Mesenchymal stem cell (in vitro differentiated cells and primary cell): ENCODE data around the gene EDC3.
"Not testable (repeated sequence)": the region's sequence is repeated elsewhere in the genome, so short reads cannot be mapped to it uniquely, and the experiment has no call there.

Experiments used
- DNase-seq: peaks from one replicate; pipeline ENCODE4 v3.0.0-alpha.2; 2013
- H2AFZ ChIP-seq: one replicate; pipeline ENCODE4 v1.6.1; 2013; ENCODE audit warnings: low read depth, mild to moderate bottlenecking, control low read depth, inconsistent platforms, low read length, moderate library complexity
- H2AK5ac ChIP-seq: 2 replicates; pipeline ENCODE4 v1.6.1; 2013; ENCODE audit warnings: low read length, moderate library complexity, mild to moderate bottlenecking, inconsistent platforms; ENCODE audit not compliant: severe bottlenecking
- H2BK120ac ChIP-seq: one replicate; pipeline ENCODE4 v1.6.1; 2013; ENCODE audit warnings: low read depth, mild to moderate bottlenecking, inconsistent platforms, low read length, moderate library complexity
- H2BK12ac ChIP-seq, 2 experiments: one replicate each; pipeline ENCODE4 v1.6.1; 2013; ENCODE audit warnings: inconsistent platforms in 2 of 2, low read length in 2 of 2, mild to moderate bottlenecking in 2 of 2, moderate library complexity in 2 of 2, control low read depth in 1 of 2
- H2BK15ac ChIP-seq: one replicate; pipeline ENCODE4 v1.6.1; 2013; ENCODE audit warnings: mild to moderate bottlenecking, low read depth, inconsistent platforms; ENCODE audit not compliant: poor library complexity, severe bottlenecking
- H2BK5ac ChIP-seq: 2 replicates; pipeline ENCODE4 v1.6.1; 2013; ENCODE audit warnings: low read depth, mild to moderate bottlenecking, low read length, control low read depth, inconsistent platforms; ENCODE audit not compliant: poor library complexity, severe bottlenecking
- H3K14ac ChIP-seq, 2 experiments: one replicate each; pipeline ENCODE4 v1.6.1; 2013; ENCODE audit warnings: inconsistent platforms in 2 of 2, low read length in 2 of 2, control low read depth in 1 of 2, mild to moderate bottlenecking in 1 of 2, moderate library complexity in 1 of 2
- H3K18ac ChIP-seq, 2 experiments: one replicate each; pipeline ENCODE4 v1.6.1; 2013; ENCODE audit warnings: inconsistent platforms in 2 of 2, low read length in 2 of 2, control low read depth in 1 of 2, low read depth in 1 of 2, mild to moderate bottlenecking in 1 of 2
- H3K23ac ChIP-seq, 2 experiments: one replicate each; pipeline ENCODE4 v1.6.1; 2013; ENCODE audit warnings: inconsistent platforms in 2 of 2, low read length in 2 of 2, mild to moderate bottlenecking in 2 of 2, moderate library complexity in 2 of 2, control low read depth in 1 of 2
- H3K27ac ChIP-seq: 2 replicates; pipeline ENCODE4 v1.5.1; 2013; ENCODE audit warnings: mild to moderate bottlenecking, moderate library complexity, low read length, control low read depth, inconsistent platforms; ENCODE audit not compliant: poor library complexity, severe bottlenecking
- H3K27me3 ChIP-seq, 2 experiments: 2 replicates each; pipeline versions ENCODE4 v1.6.1 to v1.7.0; 2013; ENCODE audit warnings: low read length in 2 of 2, mild to moderate bottlenecking in 2 of 2, moderate library complexity in 2 of 2, control low read depth in 1 of 2, inconsistent platforms in 1 of 2; ENCODE audit not compliant: control insufficient read depth in 1 of 2, insufficient read depth in 1 of 2
- H3K36me3 ChIP-seq, 2 experiments: 2 replicates each; pipeline versions ENCODE4 v1.6.1 to v1.7.0; 2013; ENCODE audit warnings: low read length in 2 of 2, control low read depth in 1 of 2, inconsistent platforms in 1 of 2, low read depth in 1 of 2, mild to moderate bottlenecking in 1 of 2; ENCODE audit not compliant: insufficient read depth in 2 of 2, control insufficient read depth in 1 of 2
- H3K4ac ChIP-seq, 2 experiments: one replicate each; pipeline ENCODE4 v1.6.1; 2013; ENCODE audit warnings: inconsistent platforms in 2 of 2, low read length in 2 of 2, mild to moderate bottlenecking in 2 of 2, moderate library complexity in 2 of 2, control low read depth in 1 of 2, low read depth in 1 of 2
- H3K4me1 ChIP-seq: 2 replicates; pipeline ENCODE4 v1.6.1; 2013; ENCODE audit warnings: low read depth, low read length, control low read depth; ENCODE audit not compliant: control insufficient read depth, insufficient read depth
- H3K4me2 ChIP-seq: 2 replicates; pipeline ENCODE4 v1.6.1; 2013; ENCODE audit warnings: low read length, mild to moderate bottlenecking, inconsistent platforms; ENCODE audit not compliant: poor library complexity, severe bottlenecking
- H3K4me3 ChIP-seq, 2 experiments: 2 replicates each; pipeline versions ENCODE4 v1.5.1 to v1.7.0; 2013; ENCODE audit warnings: low read length in 2 of 2, mild to moderate bottlenecking in 2 of 2, control low read depth in 1 of 2, low read depth in 1 of 2; ENCODE audit not compliant: insufficient read depth in 1 of 2
- H3K79me1 ChIP-seq: replicated peaks from 2 replicates; pipeline ENCODE4 v1.6.1; 2013; ENCODE audit warnings: mild to moderate bottlenecking, control low read depth, low read length, inconsistent platforms; ENCODE audit not compliant: poor library complexity, severe bottlenecking
- H3K9ac ChIP-seq: 2 replicates; pipeline ENCODE4 v1.7.0; 2013; ENCODE audit warnings: mild to moderate bottlenecking, low read length, moderate library complexity
- H3K9me3 ChIP-seq: 2 replicates; pipeline ENCODE4 v1.7.0; 2013; ENCODE audit warnings: mild to moderate bottlenecking, low read length; ENCODE audit not compliant: control insufficient read depth
- H4K8ac ChIP-seq: one replicate; pipeline ENCODE4 v1.6.1; 2013; ENCODE audit warnings: inconsistent platforms, mild to moderate bottlenecking, low read length, moderate library complexity
- H4K91ac ChIP-seq: one replicate; pipeline ENCODE4 v1.6.1; 2013; ENCODE audit warnings: mild to moderate bottlenecking, low read length, inconsistent platforms
- WGBS: methylation state at CpG from one replicate; pipeline ENCODE4 v1.1.7; 2013; ENCODE audit warnings: mixed read lengths; 5-methylcytosine and 5-hydroxymethylcytosine counted together

Gene EDC3

GRCh38 chr15:74661280-74661679, 34.5 kb downstream of the EDC3 start:
- not testable (repeated sequence) for H3K18ac ChIP-seq, H2BK12ac ChIP-seq, H3K27me3 ChIP-seq, H2BK5ac ChIP-seq, H3K4me2 ChIP-seq, H2AK5ac ChIP-seq, H4K8ac ChIP-seq, H3K4me3 ChIP-seq, H3K27ac ChIP-seq, DNase-seq, H2BK120ac ChIP-seq, H3K14ac ChIP-seq, H3K4me1 ChIP-seq, H3K9ac ChIP-seq, H2AFZ ChIP-seq, H3K36me3 ChIP-seq, H4K91ac ChIP-seq, H3K23ac ChIP-seq, H3K9me3 ChIP-seq, H2BK15ac ChIP-seq, H3K4ac ChIP-seq
- 92% methylated on average over 5 of the region's 8 CpGs for WGBS
- peaks cover 30% of the 10 kb centered on the region for H3K79me1 ChIP-seq

GRCh38 chr15:74657846-74658245, 38.0 kb downstream of the EDC3 start:
- H3K79me1 ChIP-seq: peaks cover 35% of the 10 kb centered on the region
- 78% methylated on average over 3 of the region's 3 CpGs for WGBS
- H3K18ac ChIP-seq: no peak overlapping the region
- no peak overlapping the region for H3K23ac ChIP-seq
- H2AFZ ChIP-seq: no peak overlapping the region
- no peak overlapping the region for H2BK5ac ChIP-seq
- peak; percentile 13 for DNase-seq
- peaks cover 8 to 10% of the 10 kb centered on the region in 2 experiments for H3K36me3 ChIP-seq
- no peak overlapping the region for H2AK5ac ChIP-seq
- H4K91ac ChIP-seq: no peak overlapping the region
- H3K27me3 ChIP-seq: no peaks in the 10 kb centered on the region
- no peaks in the 10 kb centered on the region for H3K9me3 ChIP-seq
- H3K9ac ChIP-seq: no peak overlapping the region
- H3K4me2 ChIP-seq: no peak overlapping the region
- H2BK15ac ChIP-seq: no peak overlapping the region
- no peak overlapping the region for H3K27ac ChIP-seq
- peaks cover 4% of the 10 kb centered on the region for H3K4me1 ChIP-seq
- H3K14ac ChIP-seq: no peak overlapping the region
- no peak overlapping the region for H2BK120ac ChIP-seq
- no peak overlapping the region for H4K8ac ChIP-seq
- H3K4me3 ChIP-seq: no peak overlapping the region
- H3K4ac ChIP-seq: no peak overlapping the region
- no peak overlapping the region for H2BK12ac ChIP-seq

- Histone ChIP-seq H2BK12ac (no peak overlapping the region), H3K27me3 (no peaks in the 10 kb centered on the region), H3K9ac (no peak overlapping the region), H3K14ac (no peak overlapping the region), H2AK5ac (no peak overlapping the region), H3K79me1 (peaks cover 35% of the 10 kb centered on the region), H3K9me3 (no peaks in the 10 kb centered on the region), H2AFZ (no peak overlapping the region), H3K18ac (no peak overlapping the region), H2BK15ac (no peak overlapping the region), H3K4me2 (no peak overlapping the region), H3K27ac (no peak overlapping the region), H3K4ac (no peak overlapping the region), H2BK5ac (no peak overlapping the region), H2BK120ac (no peak overlapping the region), H3K36me3 (peaks cover 10 to 13% of the 10 kb centered on the region in 2 experiments), H4K8ac (no peak overlapping the region), H3K23ac (no peak overlapping the region), H3K4me1 (peaks cover 4% of the 10 kb centered on the region), H4K91ac (no peak overlapping the region), H3K4me3 (no peak overlapping the region)
- no peak for DNase-seq
- 100% methylated on average over 6 of the region's 6 CpGs for WGBS
Observed at GRCh38 chr15:74656935-74657535, 38.8 kb downstream of the EDC3 start.

- WGBS: 89% methylated on average over 7 of the region's 7 CpGs
- peaks cover 10 to 13% of the 10 kb centered on the region in 2 experiments for H3K36me3 ChIP-seq
- peaks cover 4% of the 10 kb centered on the region for H3K4me1 ChIP-seq
- no peak overlapping the region for H2BK15ac ChIP-seq
- H4K8ac ChIP-seq: no peak overlapping the region
- no peak overlapping the region for H4K91ac ChIP-seq
- no peak overlapping the region for H3K4me2 ChIP-seq
- no peak overlapping the region for H3K9ac ChIP-seq
- H3K27ac ChIP-seq: no peak overlapping the region
- H3K79me1 ChIP-seq: peaks cover 35% of the 10 kb centered on the region
- H2BK5ac ChIP-seq: no peak overlapping the region
- H3K18ac ChIP-seq: no peak overlapping the region
- H2BK120ac ChIP-seq: no peak overlapping the region
- H2AK5ac ChIP-seq: no peak overlapping the region
- no peaks in the 10 kb centered on the region for H3K9me3 ChIP-seq
- H2AFZ ChIP-seq: no peak overlapping the region
- no peak for DNase-seq
- H3K4ac ChIP-seq: no peak overlapping the region
- no peaks in the 10 kb centered on the region for H3K27me3 ChIP-seq
- H3K4me3 ChIP-seq: no peak overlapping the region
- H3K23ac ChIP-seq: no peak overlapping the region
- H2BK12ac ChIP-seq: no peak overlapping the region
- H3K14ac ChIP-seq: no peak overlapping the region
Observed at GRCh38 chr15:74655424-74655823, 40.4 kb downstream of the EDC3 start.
